HepG2 (cell line): ENCODE measurements around the gene CTIF. TPM values are rescaled to one million over a fixed set of nuclear protein-coding genes. Genes with fewer than 3 reads are reported as not detected.
A peak's percentile ranks its signal among the peaks of the same experiment; 100 is the strongest.

Experiments
- ATAC-seq: fragments of 200-7000 bp; cut with Tn5 transposase; 3 replicates; pipeline ENCODE4 v1.9.1; 2020; ENCODE audit warnings: mild to moderate bottlenecking, moderate library complexity
- BruUV-seq: library from RNA; stranded (reverse); fragments of 400-500 nt; replicated peaks from 2 replicates; lab custom pipeline; 2021; lab: Mats Ljungman, UMichigan
- CTCF ChIA-PET: fragments of 300-600 bp; formaldehyde crosslinking; extraction: SDS; loops from one replicate; lab custom pipeline; 2021; ENCODE audit warnings: low total read pairs, inconsistent platforms, low intra/inter-chr PET ratio; lab: Yijun Ruan, JAX
- POLR2A ChIA-PET: fragments of 350-600 bp; sonication (Branson Sonifier 250); formaldehyde crosslinking; loops from one replicate; lab custom pipeline; 2020; ENCODE audit warnings: antibody characterized with exemption, inconsistent platforms; lab: Yijun Ruan, JAX
- DNase-seq: peaks from one replicate; pipeline ENCODE4 v3.0.0-alpha.2; 2015; ENCODE audit warnings: low spot score
- FAIRE-seq: peaks from 3 replicates; lab custom pipeline; 2011; peaks lifted over from hg19 to GRCh38; lab: Jason Lieb, UNC
- H2AFZ ChIP-seq: one replicate; pipeline ENCODE4 v1.6.1; 2011; ENCODE audit warnings: low read length, inconsistent platforms
- H3K27ac ChIP-seq: fragments of 300-600 bp; 3 replicates; pipeline ENCODE4 v1.8.0; 2011; ENCODE audit warnings: mixed run types, mild to moderate bottlenecking, mixed read lengths, low read length, inconsistent platforms; ENCODE audit not compliant: insufficient read depth; ENCODE audit errors: extremely low read length
- H3K27me3 ChIP-seq, 2 experiments: fragments of 200-600 bp in 1 of 2; 2 replicates in 1 of 2; 3 replicates in 1 of 2; pipeline versions ENCODE4 v1.6.0 to v1.8.0; 2011; ENCODE audit warnings: low read length in 2 of 2, mild to moderate bottlenecking in 2 of 2, moderate library complexity in 2 of 2, inconsistent platforms in 1 of 2; ENCODE audit not compliant: insufficient read depth in 2 of 2, control insufficient read depth in 1 of 2
- H3K36me3 ChIP-seq, 2 experiments: fragments of 200-600 bp in 1 of 2; replicated peaks in 1 of 2; 2 replicates in 1 of 2; 3 replicates in 1 of 2; pipeline versions ENCODE4 v1.5.1 to v1.8.0; 2011; ENCODE audit warnings: low read length in 2 of 2, inconsistent platforms in 1 of 2; ENCODE audit not compliant: insufficient read depth in 2 of 2, control insufficient read depth in 1 of 2
- H3K4me1 ChIP-seq: 2 replicates; pipeline ENCODE4 v1.5.1; 2012; ENCODE audit warnings: low read length, inconsistent platforms; ENCODE audit not compliant: insufficient read depth
- H3K4me2 ChIP-seq: 2 replicates; pipeline ENCODE4 v1.6.0; 2011; ENCODE audit warnings: low read depth, low read length, inconsistent platforms
- H3K4me3 ChIP-seq, 3 experiments: fragments of 200-600 bp in 1 of 3; sonication (generic), shearing (Covaris generic) in 1 of 3; replicated peaks in 1 of 3; 2 replicates each; pipeline ENCODE4 v1.5.1; 2011 to 2016; ENCODE audit warnings: low read length in 3 of 3, inconsistent platforms in 2 of 3, low read depth in 2 of 3, mild to moderate bottlenecking in 2 of 3, control low read depth in 1 of 3, mixed read lengths in 1 of 3; ENCODE audit not compliant: insufficient read depth in 1 of 3
- H3K79me2 ChIP-seq: one replicate; pipeline ENCODE4 v1.6.1; 2011; ENCODE audit warnings: low read length, inconsistent platforms; ENCODE audit not compliant: insufficient read depth
- H3K9ac ChIP-seq: 2 replicates; pipeline ENCODE4 v1.6.0; 2011; ENCODE audit warnings: mild to moderate bottlenecking, low read depth, low read length, inconsistent platforms; ENCODE audit not compliant: insufficient read depth
- H3K9me3 ChIP-seq: 2 replicates; pipeline ENCODE4 v1.5.1; 2012; ENCODE audit warnings: mild to moderate bottlenecking, low read length
- H4K20me1 ChIP-seq: 2 replicates; pipeline ENCODE4 v1.6.0; 2011; ENCODE audit warnings: inconsistent platforms, mild to moderate bottlenecking, low read length, moderate library complexity; ENCODE audit not compliant: insufficient read depth
- AGO2 ChIP-seq: fragments of 200-400 bp; formaldehyde crosslinking; optimal IDR thresholded peaks from 2 replicates; pipeline ENCODE3; 2017; ENCODE audit warnings: mild to moderate bottlenecking, low read depth, low read length, moderate library complexity
- ATF2 ChIP-seq: sonication (generic); formaldehyde crosslinking; IDR thresholded peaks from 2 replicates; pipeline ENCODE4 v1.4.0; 2020; ENCODE audit warnings: missing genetic modification reagents
- IKZF1 ChIP-seq: fragments of 450-650 bp; IDR thresholded peaks from 2 replicates; pipeline ENCODE4 v1.7.1; 2016
- IRX3 ChIP-seq: sonication (generic); formaldehyde crosslinking; IDR thresholded peaks from 2 replicates; pipeline ENCODE4 v1.8.1; 2023; ENCODE audit warnings: mild to moderate bottlenecking, low read depth, missing genetic modification reagents, borderline replicate concordance
- JUN ChIP-seq: sonication (generic); formaldehyde crosslinking; IDR thresholded peaks from 2 replicates; pipeline ENCODE4 v1.4.0; 2020; ENCODE audit warnings: mild to moderate bottlenecking, missing genetic modification reagents
- KLF9 ChIP-seq: IDR thresholded peaks from 2 replicates; pipeline ENCODE4 v1.6.1; 2016; ENCODE audit warnings: low read depth
- PHF20 ChIP-seq: sonication (generic); formaldehyde crosslinking; IDR thresholded peaks from 2 replicates; pipeline ENCODE4 v1.5.0; 2020; ENCODE audit warnings: mild to moderate bottlenecking, missing genetic modification reagents
- SIX4 ChIP-seq: sonication (generic); formaldehyde crosslinking; IDR thresholded peaks from 2 replicates; pipeline ENCODE4 v1.4.0; 2020; ENCODE audit warnings: missing genetic modification reagents
- ZNF44 ChIP-seq: sonication (generic); formaldehyde crosslinking; IDR thresholded peaks from 2 replicates; pipeline ENCODE4 v1.5.1; 2020; ENCODE audit warnings: mild to moderate bottlenecking, missing genetic modification reagents
- ZNF468 ChIP-seq: sonication (generic); formaldehyde crosslinking; IDR thresholded peaks from 2 replicates; pipeline ENCODE4 v1.8.0; 2022; ENCODE audit warnings: mild to moderate bottlenecking, moderate library complexity, missing genetic modification reagents
- WGBS: methylation state at CpG from one replicate; pipeline ENCODE4 v1.1.6; 2017; ENCODE audit warnings: low lambda C conversion rate; 5-methylcytosine and 5-hydroxymethylcytosine counted together
- in situ Hi-C: cut with HindIII; loops from 2 replicates; pipeline ENCODE4 v1.10.0; 2017; ENCODE audit warnings: low pct_unique_long_range_greater_than_20kb; ENCODE audit not compliant: extremely low pct_ligation_motif_present
- intact Hi-C: fragments of 100-400 bp; cut with micrococcal nuclease; formaldehyde crosslinking; loops from one replicate; pipeline ENCODE4 v1.10.0; 2022; ENCODE audit not compliant: unreplicated experiment
- polyA plus RNA-seq, 8 experiments: library from polyadenylated mRNA; depleted of rRNA in 3 of 8; stranded (reverse) in 7 of 8; unstranded in 1 of 8; fragments of >200 nt; fragmentation: Illumina TruSeq in 4 of 8; extraction: Trizol in 4 of 8; gene quantifications; 2 replicates each; pipeline versions ENCODE4 v1.2.1 to v1.2.3, GENCODE V29; 2011 to 2016; ENCODE audit warnings: low read depth in 4 of 8, missing spikeins in 1 of 8, mixed read lengths in 1 of 8; ENCODE audit not compliant: insufficient read depth in 1 of 8
- total RNA-seq, 5 experiments: library from RNA; depleted of rRNA; stranded (reverse); fragments of >200 nt; fragmentation: Illumina TruSeq; extraction: Trizol; gene quantifications; 2 replicates each; pipeline ENCODE4 v1.2.3, GENCODE V29; 2016; ENCODE audit warnings: low read depth in 1 of 5
- TF ChIP-seq, protein P1 (sequence below): IDR thresholded peaks from 2 replicates; pipeline ENCODE4 v1.6.1; 2012; ENCODE audit warnings: low read length, improper control_type of control experiment
- TF ChIP-seq, protein P2 (sequence below): sonication (generic); formaldehyde crosslinking; IDR thresholded peaks from 2 replicates; pipeline ENCODE4 v1.4.0; 2020; ENCODE audit warnings: missing genetic modification reagents

Gene CTIF
- total and polyA plus RNA-seq, 2 of the 13 experiments (the other 11 are each of a cell fraction or from before 2014, with no cell fraction given), result 18.2 to 28.0 TPM

- Histone ChIP-seq H3K4me1 (no peaks in the 10 kb centered on the region), H3K27me3 (no peaks in the 10 kb centered on the region), H3K9ac (no peak overlapping the region), H3K4me3 (no peak overlapping the region), H3K9me3 (no peaks in the 10 kb centered on the region), H4K20me1 (no peaks in the 10 kb centered on the region; the same call in none of the 2 replicates), H3K36me3 (peaks cover 6 to 37% of the 10 kb centered on the region in 2 experiments; a peak in 4 of 5 replicates), H2AFZ (no peak overlapping the region), H3K79me2 (no peaks in the 10 kb centered on the region), H3K27ac (no peak overlapping the region), H3K4me2 (no peak overlapping the region)
- no TSS peak for BruUV-seq
- FAIRE-seq, result no peak
- WGBS, result 94% methylated on average over 16 of the region's 16 CpGs
- in situ Hi-C loops, result no loop called here
- no peak for ATAC-seq
- intact Hi-C loops, result no loop called here
- ChIA-PET POLR2A (no interaction called here), CTCF (no interaction called here)
- no peak for TF ChIP-seq ATF2 (CRISPR knock-in tag)
- no peak for TF ChIP-seq IKZF1
- TF ChIP-seq AGO2, result peak; percentile 17
- no peak for DNase-seq
Observed at GRCh38 chr18:48619501-48619900, 80.7 kb downstream of the CTIF start.

DNA sequence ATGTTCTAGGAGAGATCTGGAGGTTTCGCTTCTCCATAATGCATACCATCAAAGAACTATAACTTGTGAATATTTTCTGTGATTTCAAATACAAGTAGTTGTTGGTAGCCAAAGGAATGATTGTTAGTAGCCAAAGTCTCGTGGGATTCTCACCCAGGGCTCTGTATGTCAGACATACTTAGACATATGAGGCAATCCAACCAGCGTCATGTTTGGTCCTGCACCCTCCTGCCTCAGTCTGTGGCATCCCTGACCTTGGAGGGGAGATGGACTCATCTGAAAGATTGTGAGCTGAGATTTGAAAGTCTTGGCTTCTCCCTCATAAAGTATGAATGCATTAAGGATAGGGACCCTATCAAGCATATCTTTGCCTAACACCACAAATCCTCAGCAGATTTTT lies 81.2 kb downstream of the CTIF start:
- in situ Hi-C loops, result no loop called here
- 98% methylated on average over 3 of the region's 3 CpGs for WGBS
- no peak for FAIRE-seq
- TF ChIP-seq SIX4 (CRISPR knock-in tag) (no peak), ZNF44 (no peak), JUN (CRISPR knock-in tag) (no peak), KLF9 (CRISPR knock-in tag) (no peak), ZNF468 (CRISPR knock-in tag) (no peak), PHF20 (CRISPR knock-in tag) (no peak), IRX3 (CRISPR knock-in tag) (no peak)
- TF ChIP-seq, protein P1, sequence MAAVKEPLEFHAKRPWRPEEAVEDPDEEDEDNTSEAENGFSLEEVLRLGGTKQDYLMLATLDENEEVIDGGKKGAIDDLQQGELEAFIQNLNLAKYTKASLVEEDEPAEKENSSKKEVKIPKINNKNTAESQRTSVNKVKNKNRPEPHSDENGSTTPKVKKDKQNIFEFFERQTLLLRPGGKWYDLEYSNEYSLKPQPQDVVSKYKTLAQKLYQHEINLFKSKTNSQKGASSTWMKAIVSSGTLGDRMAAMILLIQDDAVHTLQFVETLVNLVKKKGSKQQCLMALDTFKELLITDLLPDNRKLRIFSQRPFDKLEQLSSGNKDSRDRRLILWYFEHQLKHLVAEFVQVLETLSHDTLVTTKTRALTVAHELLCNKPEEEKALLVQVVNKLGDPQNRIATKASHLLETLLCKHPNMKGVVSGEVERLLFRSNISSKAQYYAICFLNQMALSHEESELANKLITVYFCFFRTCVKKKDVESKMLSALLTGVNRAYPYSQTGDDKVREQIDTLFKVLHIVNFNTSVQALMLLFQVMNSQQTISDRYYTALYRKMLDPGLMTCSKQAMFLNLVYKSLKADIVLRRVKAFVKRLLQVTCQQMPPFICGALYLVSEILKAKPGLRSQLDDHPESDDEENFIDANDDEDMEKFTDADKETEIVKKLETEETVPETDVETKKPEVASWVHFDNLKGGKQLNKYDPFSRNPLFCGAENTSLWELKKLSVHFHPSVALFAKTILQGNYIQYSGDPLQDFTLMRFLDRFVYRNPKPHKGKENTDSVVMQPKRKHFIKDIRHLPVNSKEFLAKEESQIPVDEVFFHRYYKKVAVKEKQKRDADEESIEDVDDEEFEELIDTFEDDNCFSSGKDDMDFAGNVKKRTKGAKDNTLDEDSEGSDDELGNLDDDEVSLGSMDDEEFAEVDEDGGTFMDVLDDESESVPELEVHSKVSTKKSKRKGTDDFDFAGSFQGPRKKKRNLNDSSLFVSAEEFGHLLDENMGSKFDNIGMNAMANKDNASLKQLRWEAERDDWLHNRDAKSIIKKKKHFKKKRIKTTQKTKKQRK, result no peak
- TF ChIP-seq, protein P2, sequence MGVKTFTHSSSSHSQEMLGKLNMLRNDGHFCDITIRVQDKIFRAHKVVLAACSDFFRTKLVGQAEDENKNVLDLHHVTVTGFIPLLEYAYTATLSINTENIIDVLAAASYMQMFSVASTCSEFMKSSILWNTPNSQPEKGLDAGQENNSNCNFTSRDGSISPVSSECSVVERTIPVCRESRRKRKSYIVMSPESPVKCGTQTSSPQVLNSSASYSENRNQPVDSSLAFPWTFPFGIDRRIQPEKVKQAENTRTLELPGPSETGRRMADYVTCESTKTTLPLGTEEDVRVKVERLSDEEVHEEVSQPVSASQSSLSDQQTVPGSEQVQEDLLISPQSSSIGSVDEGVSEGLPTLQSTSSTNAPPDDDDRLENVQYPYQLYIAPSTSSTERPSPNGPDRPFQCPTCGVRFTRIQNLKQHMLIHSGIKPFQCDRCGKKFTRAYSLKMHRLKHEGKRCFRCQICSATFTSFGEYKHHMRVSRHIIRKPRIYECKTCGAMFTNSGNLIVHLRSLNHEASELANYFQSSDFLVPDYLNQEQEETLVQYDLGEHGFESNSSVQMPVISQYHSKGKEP (CRISPR knock-in tag), result no peak

More for the DNA sequence above, 81.2 kb downstream of the CTIF start:
- POLR2A ChIA-PET, result no interaction called here
- Histone ChIP-seq H3K27me3 (no peaks in the 10 kb centered on the region), H3K27ac (no peak overlapping the region), H3K4me2 (no peak overlapping the region), H3K79me2 (no peaks in the 10 kb centered on the region), H3K4me1 (no peaks in the 10 kb centered on the region), H3K9ac (no peak overlapping the region), H4K20me1 (no peaks in the 10 kb centered on the region; the same call in none of the 2 replicates), H2AFZ (no peak overlapping the region), H3K36me3 (peaks cover 9 to 40% of the 10 kb centered on the region in 2 experiments; a peak in 4 of 5 replicates), H3K9me3 (no peaks in the 10 kb centered on the region), H3K4me3 (no peak overlapping the region)
- DNase-seq (no peak), ATAC-seq (no peak)
- no TSS peak for BruUV-seq
- intact Hi-C loops, result no loop called here
- CTCF ChIA-PET, result no interaction called here
